ENCODE results near the gene AKAP11.

GRCh38 chr13:42283574-42283973 is 11.6 kb downstream of the AKAP11 start:
- TF ChIP-seq CTCF (IDR thresholded peaks at IDR 0.05) (no peak), POLR2A (IDR thresholded peaks at IDR 0.05) (no peak)

All from breast epithelium (tissue), 3 donors.